Spleen (tissue), 11 donors: ENCODE data around the gene GSE1. TPM values are rescaled to one million over a fixed set of nuclear protein-coding genes. Genes with fewer than 3 reads are reported as not detected.

Experiments
- DNase-seq: peaks from one replicate; pipeline ENCODE4 v3.0.0-alpha.2; 2020
- H3K27ac ChIP-seq, 8 donors: fragments of 200-600 bp; sonication (generic) in 7 of 8; 1 replicate in 4 of 8; 2 replicates in 4 of 8; pipeline versions ENCODE4 v1.5.0 to v1.8.0; 2016 to 2021; ENCODE audit warnings: inconsistent platforms in 4 of 8, mild to moderate bottlenecking in 4 of 8, moderate library complexity in 1 of 8
- H3K27me3 ChIP-seq, 7 donors: fragments of 200-600 bp; sonication (generic) in 6 of 7; replicated peaks in 1 of 7; 1 replicate in 4 of 7; 2 replicates in 3 of 7; pipeline versions ENCODE4 v1.5.0 to v1.8.0; 2016 to 2021; ENCODE audit warnings: inconsistent platforms in 3 of 7, mild to moderate bottlenecking in 1 of 7
- H3K36me3 ChIP-seq, 6 donors: fragments of 200-600 bp; sonication (generic) in 5 of 6; 1 replicate in 4 of 6; 2 replicates in 2 of 6; pipeline versions ENCODE4 v1.5.0 to v1.8.0; 2016 to 2021; ENCODE audit warnings: inconsistent platforms in 2 of 6
- H3K4me1 ChIP-seq, 6 donors: fragments of 200-600 bp; sonication (generic) in 5 of 6; 1 replicate in 3 of 6; 2 replicates in 3 of 6; pipeline versions ENCODE4 v1.5.0 to v1.8.0; 2016 to 2021; ENCODE audit warnings: inconsistent platforms in 3 of 6
- H3K4me3 ChIP-seq, 8 donors: fragments of 200-600 bp; sonication (generic) in 7 of 8; 1 replicate in 4 of 8; 2 replicates in 4 of 8; pipeline versions ENCODE4 v1.5.0 to v1.8.0; 2016 to 2021; ENCODE audit warnings: inconsistent platforms in 4 of 8, mild to moderate bottlenecking in 4 of 8, moderate library complexity in 2 of 8
- H3K9me3 ChIP-seq, 8 donors: fragments of 200-600 bp; sonication (generic) in 7 of 8; 1 replicate in 4 of 8; 2 replicates in 4 of 8; pipeline versions ENCODE4 v1.5.0 to v1.8.0; 2016 to 2021; ENCODE audit warnings: inconsistent platforms in 4 of 8
- POLR2A ChIP-seq, 3 donors: fragments of 450-650 bp; IDR thresholded peaks; one replicate each; pipeline ENCODE4 v1.5.1; 2017; ENCODE audit warnings: antibody characterized with exemption in 3 of 3, mild to moderate bottlenecking in 1 of 3
- POLR2AphosphoS5 ChIP-seq, 3 donors: sonication (generic); formaldehyde crosslinking; IDR thresholded peaks; one replicate each; pipeline ENCODE4 v1.5.1; 2017; ENCODE audit warnings: antibody characterized with exemption in 3 of 3
- WGBS, 5 donors: extraction: QIAGEN DNeasy Blood & Tissue Kit in 3 of 5; methylation state at CpG; one replicate each; pipeline versions ENCODE4 v1.1.5 to v1.1.7; 2013 to 2018; 5-methylcytosine and 5-hydroxymethylcytosine counted together
- intact Hi-C: fragments of 100-400 bp; cut with DNase I; formaldehyde crosslinking; loops from one replicate; pipeline ENCODE4 v1.15.0; 2023; ENCODE audit warnings: low total_unique reads
- polyA plus RNA-seq, 3 donors: library from polyadenylated mRNA; stranded (reverse); fragments of 200-250 nt; gene quantifications; one replicate each; pipeline ENCODE4 v1.2.1, GENCODE V29; 2013
- total RNA-seq, 7 donors: library from RNA; depleted of rRNA in 3 of 7; stranded (reverse); fragments of >200 nt in 3 of 7; fragmentation: NEBNext Ultra II Directional in 4 of 7; extraction: Animal tissue kit (Norgen Biotek cat#: 25700) in 4 of 7; gene quantifications; one replicate each; pipeline versions ENCODE4 v1.1.0 to v1.2.1, GENCODE V29; 2016 to 2021
- TF ChIP-seq, protein P1 (sequence below), 11 experiments: fragments of 200-600 bp in 7 of 11; fragments of 450-650 bp in 4 of 11; sonication (generic) in 4 of 11; IDR thresholded peaks in 8 of 11; conservative IDR thresholded peaks in 3 of 11; 1 replicate in 7 of 11; 2 replicates in 4 of 11; pipeline versions ENCODE4 v1.4.0 to v1.8.0; 2016 to 2021; ENCODE audit warnings: antibody characterized with exemption in 11 of 11, inconsistent platforms in 4 of 11, mild to moderate bottlenecking in 1 of 11
- donor health status: healthy with polysubstance abuse.
- donor health status: DM: no; HTN: no; CAD: no; lungs with moderate emphysema.
- donor health status: DM: no; HTN: no; CAD: no.
- donor health status: Bipolar disorder and iron deficiency.
- donor health status: healthy.
- donor health status: DM: no; HTN: no; CAD: no.
- donor health status: DM: yes; HTN: yes; CAD: no.

GSE1 gene
- total and polyA plus RNA-seq, 10 donors, result 7.4 to 121 (median 86.3) TPM

DNA sequence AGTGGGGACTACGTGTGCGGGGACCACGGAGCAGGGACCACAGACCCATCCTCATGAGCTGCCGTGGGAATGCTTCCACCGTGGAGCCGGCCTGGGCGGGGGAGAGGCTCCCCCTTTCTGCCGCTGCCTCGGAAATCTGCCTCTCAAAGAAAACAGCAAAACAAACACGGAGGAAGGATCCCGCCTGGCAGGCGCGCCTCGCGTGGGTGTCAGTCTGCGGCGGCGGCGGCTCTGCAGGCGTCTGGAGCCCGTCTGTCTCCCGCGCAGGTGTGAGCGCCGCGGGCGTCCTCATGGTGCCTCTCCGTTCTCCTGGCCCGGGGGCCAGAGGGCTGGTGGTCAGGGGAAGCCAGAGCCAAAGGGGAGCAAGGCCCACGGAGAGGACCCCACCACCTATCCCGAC lies 27.5 kb downstream of the GSE1 start:
- peaks cover 0 to 92% (median 25%) of the 10 kb centered on the region in 6 donors for H3K4me1 ChIP-seq
- WGBS, 5 donors, result 92 to 94% (median 93%) methylated on average over 18 to 31 of the region's 31 CpGs
- intact Hi-C loops, result no loop called here
- H3K27me3 ChIP-seq, result no peaks in the 10 kb centered on the region
- H3K36me3 ChIP-seq, result peaks cover 0 to 79% (median 2%) of the 10 kb centered on the region in 6 donors
- no peak for DNase-seq
- H3K27ac ChIP-seq, result no peak overlapping the region
- H3K9me3 ChIP-seq, result no peaks in the 10 kb centered on the region
- TF ChIP-seq, protein P1, sequence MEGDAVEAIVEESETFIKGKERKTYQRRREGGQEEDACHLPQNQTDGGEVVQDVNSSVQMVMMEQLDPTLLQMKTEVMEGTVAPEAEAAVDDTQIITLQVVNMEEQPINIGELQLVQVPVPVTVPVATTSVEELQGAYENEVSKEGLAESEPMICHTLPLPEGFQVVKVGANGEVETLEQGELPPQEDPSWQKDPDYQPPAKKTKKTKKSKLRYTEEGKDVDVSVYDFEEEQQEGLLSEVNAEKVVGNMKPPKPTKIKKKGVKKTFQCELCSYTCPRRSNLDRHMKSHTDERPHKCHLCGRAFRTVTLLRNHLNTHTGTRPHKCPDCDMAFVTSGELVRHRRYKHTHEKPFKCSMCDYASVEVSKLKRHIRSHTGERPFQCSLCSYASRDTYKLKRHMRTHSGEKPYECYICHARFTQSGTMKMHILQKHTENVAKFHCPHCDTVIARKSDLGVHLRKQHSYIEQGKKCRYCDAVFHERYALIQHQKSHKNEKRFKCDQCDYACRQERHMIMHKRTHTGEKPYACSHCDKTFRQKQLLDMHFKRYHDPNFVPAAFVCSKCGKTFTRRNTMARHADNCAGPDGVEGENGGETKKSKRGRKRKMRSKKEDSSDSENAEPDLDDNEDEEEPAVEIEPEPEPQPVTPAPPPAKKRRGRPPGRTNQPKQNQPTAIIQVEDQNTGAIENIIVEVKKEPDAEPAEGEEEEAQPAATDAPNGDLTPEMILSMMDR (IDR thresholded peaks at IDR 0.05 in 8 of 11, conservative IDR thresholded peaks at IDR 0.05 in 3 of 11), result no peak
- H3K4me3 ChIP-seq, result no peak overlapping the region

DNA sequence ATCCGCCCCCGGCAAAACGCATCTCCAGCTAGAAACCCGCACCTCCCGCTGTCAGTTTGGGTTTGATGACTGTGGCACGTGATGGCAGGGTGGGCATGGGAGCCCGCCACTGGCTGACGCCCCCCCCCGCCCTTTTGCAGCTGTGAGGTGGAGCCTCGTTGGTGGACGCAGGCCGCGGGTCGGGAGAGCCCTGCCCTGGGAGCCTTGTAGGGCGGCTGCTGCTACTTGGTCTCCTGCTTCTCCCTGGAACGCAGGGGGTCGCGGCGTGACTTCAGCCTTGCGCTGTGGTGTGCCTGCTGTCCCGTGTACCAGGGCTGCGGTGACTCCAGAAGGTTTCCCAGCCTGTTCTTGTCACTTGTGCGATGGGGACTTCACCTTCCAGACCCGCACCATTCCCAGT lies 28.2 kb downstream of the GSE1 start:
- intact Hi-C loops, result no loop called here
- peaks cover 0 to 78% (median 2%) of the 10 kb centered on the region in 6 donors for H3K36me3 ChIP-seq
- H3K4me3 ChIP-seq, result no peak overlapping the region
- no peaks in the 10 kb centered on the region for H3K9me3 ChIP-seq
- H3K4me1 ChIP-seq, result peaks cover 0 to 85% (median 22%) of the 10 kb centered on the region in 6 donors
- H3K27me3 ChIP-seq, result no peaks in the 10 kb centered on the region
- 78 to 87% (median 84%) methylated on average over 15 to 24 of the region's 24 CpGs for WGBS, 5 donors
- no peak for TF ChIP-seq POLR2A (IDR thresholded peaks at IDR 0.05)
- TF ChIP-seq, protein P1 (IDR thresholded peaks at IDR 0.05 in 8 of 11, conservative IDR thresholded peaks at IDR 0.05 in 3 of 11), result no peak
- TF ChIP-seq POLR2AphosphoS5 (IDR thresholded peaks at IDR 0.05), result no peak
- H3K27ac ChIP-seq, result no peak overlapping the region
- DNase-seq, result no peak

DNA sequence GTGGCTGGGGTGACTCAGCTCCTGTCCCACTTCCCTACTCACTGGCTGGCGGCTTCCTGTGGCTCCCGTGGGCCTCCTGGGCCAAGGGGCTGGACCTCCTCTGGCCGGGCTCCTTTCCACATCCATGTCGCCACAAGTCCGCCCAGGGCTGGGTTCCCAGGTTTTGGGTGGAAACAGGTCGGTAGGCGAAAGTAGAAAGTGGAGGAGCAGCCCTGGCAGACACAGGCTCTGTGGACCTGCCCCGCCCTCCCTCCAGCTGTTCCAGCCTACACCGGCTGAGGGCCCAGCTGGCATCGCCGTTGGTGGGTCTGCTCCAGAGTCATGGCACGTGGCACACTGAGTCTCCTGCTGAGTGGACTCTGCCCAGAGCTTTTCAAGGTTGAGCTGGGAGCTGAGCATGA lies 28.7 kb downstream of the GSE1 start:
- DNase-seq, result no peak
- 60 to 84% (median 70%) methylated on average over 8 to 12 of the region's 12 CpGs for WGBS, 5 donors
- TF ChIP-seq POLR2AphosphoS5 (IDR thresholded peaks at IDR 0.05) (no peak), POLR2A (IDR thresholded peaks at IDR 0.05) (no peak)
- TF ChIP-seq, protein P1 (IDR thresholded peaks at IDR 0.05 in 8 of 11, conservative IDR thresholded peaks at IDR 0.05 in 3 of 11), result no peak
- Histone ChIP-seq H3K4me3 (no peak overlapping the region), H3K27ac (no peak overlapping the region), H3K9me3 (no peaks in the 10 kb centered on the region), H3K36me3 (peaks cover 0 to 78% (median 2%) of the 10 kb centered on the region in 6 donors), H3K4me1 (peaks cover 0 to 80% (median 22%) of the 10 kb centered on the region in 6 donors), H3K27me3 (no peaks in the 10 kb centered on the region)
- intact Hi-C loops, result no loop called here

DNA sequence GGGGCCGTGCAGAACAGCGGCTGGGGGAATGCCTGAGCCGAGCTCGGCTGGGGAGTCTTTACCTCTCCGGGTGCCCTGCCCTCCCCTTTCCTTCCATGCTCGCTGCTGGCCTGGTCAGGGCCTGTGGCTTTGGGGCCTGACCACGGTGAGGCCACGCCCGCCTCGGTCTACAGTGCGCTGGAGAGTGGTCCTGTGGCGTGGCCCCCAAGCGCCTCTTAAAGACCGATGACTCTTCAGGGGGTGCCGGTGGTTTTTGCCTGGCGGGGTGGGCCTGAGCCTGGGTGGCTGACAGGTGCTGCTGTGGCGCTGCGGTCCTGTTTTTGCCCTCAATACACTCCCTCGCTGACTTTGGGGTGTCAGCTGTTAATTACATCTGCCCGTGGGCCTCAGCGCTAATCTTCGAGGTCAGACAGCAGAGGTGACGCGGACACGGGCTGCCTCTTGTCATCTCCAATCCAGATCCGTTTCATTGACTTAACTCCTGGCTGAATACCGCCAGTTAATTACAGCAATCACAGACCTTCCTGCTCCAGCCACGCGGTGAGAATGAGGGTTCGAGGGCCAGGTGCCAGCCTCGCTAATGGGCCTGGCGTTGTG lies 29.7 kb downstream of the GSE1 start:
- TF ChIP-seq, protein P1 (IDR thresholded peaks at IDR 0.05 in 8 of 11, conservative IDR thresholded peaks at IDR 0.05 in 3 of 11), result no peak
- no peak for TF ChIP-seq POLR2A (IDR thresholded peaks at IDR 0.05)
- no peak for TF ChIP-seq POLR2AphosphoS5 (IDR thresholded peaks at IDR 0.05)
- H3K27ac ChIP-seq, result no peak overlapping the region

More for the DNA sequence above, 29.7 kb downstream of the GSE1 start:
- Histone ChIP-seq H3K4me3 (no peak overlapping the region), H3K27me3 (no peaks in the 10 kb centered on the region), H3K36me3 (peaks cover 0 to 78% (median 2%) of the 10 kb centered on the region in 6 donors), H3K9me3 (no peaks in the 10 kb centered on the region), H3K4me1 (peaks cover 0 to 69% (median 20%) of the 10 kb centered on the region in 6 donors)
- intact Hi-C loops, result no loop called here
- WGBS, 5 donors, result 79 to 88% (median 82%) methylated on average over 24 to 32 of the region's 32 CpGs
- no peak for DNase-seq
